ENCODE data around the gene RANBP9.

The RANBP9 gene

GRCh38 chr6:13653296-13653695, 58.3 kb downstream of the RANBP9 start:
- DNase-seq (ENCODE audit: extremely low read depth, low read depth), result no peak
- no peak for TF ChIP-seq CTCF (IDR thresholded peaks at IDR 0.05; ENCODE audit: low read depth, low read length)

GRCh38 chr6:13649393-13649792, 62.2 kb downstream of the RANBP9 start:
- TF ChIP-seq CTCF (IDR thresholded peaks at IDR 0.05; ENCODE audit: low read depth, low read length), result no peak
- DNase-seq (ENCODE audit: extremely low read depth, low read depth), result no peak

GRCh38 chr6:13648850-13649249, 62.8 kb downstream of the RANBP9 start:
- TF ChIP-seq CTCF (IDR thresholded peaks at IDR 0.05; ENCODE audit: low read depth, low read length), result no peak
- no peak for DNase-seq (ENCODE audit: extremely low read depth, low read depth)

GRCh38 chr6:13643125-13643524, 68.5 kb downstream of the RANBP9 start:
- no peak for TF ChIP-seq CTCF (IDR thresholded peaks at IDR 0.05; ENCODE audit: low read depth, low read length)
- no peak for DNase-seq (ENCODE audit: extremely low read depth, low read depth)

GRCh38 chr6:13641315-13641714, 70.3 kb downstream of the RANBP9 start:
- TF ChIP-seq CTCF (IDR thresholded peaks at IDR 0.05; ENCODE audit: low read depth, low read length), result no peak
- no peak for DNase-seq (ENCODE audit: extremely low read depth, low read depth)

GRCh38 chr6:13638626-13639025, 73.0 kb downstream of the RANBP9 start:
- TF ChIP-seq CTCF (IDR thresholded peaks at IDR 0.05; ENCODE audit: low read depth, low read length), result no peak
- DNase-seq (ENCODE audit: extremely low read depth, low read depth), result no peak

- TF ChIP-seq CTCF (IDR thresholded peaks at IDR 0.05; ENCODE audit: low read depth, low read length), result no peak
- no peak for DNase-seq (ENCODE audit: extremely low read depth, low read depth)
Measured at GRCh38 chr6:13638014-13638413, 73.6 kb downstream of the RANBP9 start.

All from AG09319 (cell line).